ENCODE results near the gene SFTPB.
A peak's percentile ranks its signal among the peaks of the same experiment; 100 is the strongest.
"Not testable (repeated sequence)": the region's sequence is repeated elsewhere in the genome, so short reads cannot be mapped to it uniquely, and the experiment has no call there.

Gene SFTPB

DNA sequence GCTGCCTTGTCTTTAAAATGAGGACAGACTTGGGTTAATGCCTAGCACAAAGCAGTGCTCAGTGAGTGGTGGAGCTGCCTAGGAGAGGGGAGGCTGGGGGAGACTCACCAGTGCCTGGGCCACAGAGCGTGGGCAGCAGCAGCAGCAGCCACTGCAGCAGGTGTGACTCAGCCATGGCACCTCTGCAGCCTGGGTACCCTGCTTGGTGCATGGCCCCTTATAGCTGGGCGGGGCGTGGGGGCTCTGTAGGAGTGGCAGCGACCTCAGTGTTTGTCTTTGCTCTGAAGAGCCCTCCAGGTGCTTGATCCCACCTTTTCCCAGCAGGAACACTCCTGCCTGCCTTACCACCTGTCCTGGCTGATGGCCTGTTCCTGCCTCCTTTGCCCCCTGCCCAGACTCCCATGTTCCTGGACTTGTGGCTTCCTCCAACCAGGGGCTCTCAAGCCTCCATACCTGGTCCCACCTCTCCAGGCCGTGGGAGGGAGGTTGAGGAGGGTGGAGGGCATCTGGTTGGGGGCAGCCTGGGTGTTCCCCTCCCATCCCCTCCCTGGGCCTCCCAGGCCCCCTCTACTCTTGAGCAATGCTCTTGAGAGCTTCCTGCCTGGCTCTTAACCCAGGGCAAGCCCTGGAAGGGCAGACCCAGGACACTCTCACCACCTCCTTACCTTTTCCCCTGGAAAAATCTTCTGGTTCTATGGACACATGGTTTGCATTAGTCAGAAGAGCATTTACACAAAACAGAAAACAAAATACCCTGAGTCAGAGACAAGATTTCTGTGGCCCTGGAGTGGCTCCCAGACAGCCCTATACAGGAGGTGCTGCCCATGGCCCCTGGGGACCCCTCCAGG is at the start of gene SFTPB:
TSS of gene SFTPB (minus strand) at position 191 of the 848 bp plus-strand sequence. CDS start at position 175, 16 bp downstream.
- DNase-seq (ENCODE audit: low read depth in 2 of 2): no peak

DNA sequence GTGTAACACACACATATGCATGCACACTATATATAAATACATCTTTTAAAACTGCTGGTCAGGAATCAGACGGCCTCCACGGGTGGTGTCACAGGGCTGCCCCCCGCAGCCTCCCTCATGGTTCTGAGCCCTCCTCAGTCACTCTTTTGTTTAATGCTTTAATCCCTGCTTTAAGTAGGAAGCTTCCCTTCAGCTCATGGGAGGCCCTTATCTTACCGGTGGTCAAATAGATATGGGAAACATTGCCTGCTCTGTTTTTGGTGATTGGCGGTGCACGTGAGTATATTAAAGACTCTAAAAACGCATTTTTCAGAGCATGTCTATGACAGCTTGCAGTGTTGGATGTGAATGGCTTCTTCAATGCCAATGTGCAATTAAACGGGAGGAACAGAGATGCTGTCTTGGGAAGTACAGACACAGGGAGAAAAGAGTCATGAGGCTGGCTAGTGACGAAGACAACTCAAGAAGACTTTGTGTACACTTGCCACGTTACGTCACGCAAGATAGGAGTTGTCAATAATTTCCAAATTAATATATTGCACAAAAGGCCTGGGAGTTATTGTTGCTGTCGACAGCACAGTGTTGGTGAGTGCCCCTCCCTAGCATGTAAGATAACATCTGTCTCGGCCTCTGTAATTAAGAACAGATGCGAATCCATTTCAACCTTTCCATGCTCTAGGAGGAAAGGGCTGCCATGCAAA is 49.5 kb upstream of the SFTPB start:
- no peak for DNase-seq (ENCODE audit: low read depth in 2 of 2)

DNA sequence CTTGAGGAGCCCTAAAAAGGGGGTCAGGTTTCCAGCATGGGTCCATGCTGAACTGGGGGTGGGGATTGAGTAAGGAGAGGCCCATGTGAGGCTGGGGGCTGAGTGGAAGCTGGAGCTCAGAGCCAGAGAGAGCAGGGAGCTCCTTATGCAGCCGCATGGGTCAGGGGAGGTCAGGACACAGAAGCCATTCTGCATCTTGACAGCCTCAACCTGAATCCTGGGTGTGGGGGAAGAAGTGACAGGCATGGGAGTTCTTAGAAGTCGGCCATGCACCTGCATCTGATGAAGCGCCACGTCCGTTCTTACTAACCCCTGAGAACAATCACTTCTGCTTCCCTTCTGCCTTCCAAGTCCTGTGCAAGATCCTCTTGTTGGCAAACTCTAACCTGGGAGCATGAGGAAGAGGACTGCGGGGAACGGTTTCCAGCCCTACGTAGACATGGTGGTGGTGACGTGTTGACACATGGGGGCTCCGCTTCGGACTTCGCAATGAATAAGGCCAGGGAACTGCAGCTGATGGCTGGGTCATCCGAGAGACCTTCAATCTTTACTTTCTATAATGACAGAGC is 48.4 kb upstream of the SFTPB start:
- DNase-seq (ENCODE audit: low read depth in 2 of 2): no peak

DNA sequence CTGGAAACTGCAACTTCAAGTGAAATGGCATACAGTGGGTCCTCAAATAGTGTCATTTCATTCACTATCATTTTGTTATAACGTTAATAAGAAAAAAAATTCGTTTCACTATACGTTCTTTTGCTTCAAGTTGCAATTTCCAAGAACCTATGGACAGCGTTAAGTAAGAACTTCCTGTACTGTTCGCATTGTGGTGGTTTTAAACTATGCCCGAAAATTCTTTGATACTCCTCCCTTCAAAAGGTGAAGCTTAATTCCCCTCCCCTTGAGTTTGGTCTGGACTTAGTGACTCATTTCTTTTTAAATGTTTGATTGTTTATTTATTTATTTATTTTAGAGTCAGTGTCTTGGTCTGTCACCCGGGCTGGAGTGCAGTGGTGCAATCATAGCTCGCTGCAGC is 46.8 kb upstream of the SFTPB start:
- no peak for DNase-seq (ENCODE audit: low read depth in 2 of 2)

DNA sequence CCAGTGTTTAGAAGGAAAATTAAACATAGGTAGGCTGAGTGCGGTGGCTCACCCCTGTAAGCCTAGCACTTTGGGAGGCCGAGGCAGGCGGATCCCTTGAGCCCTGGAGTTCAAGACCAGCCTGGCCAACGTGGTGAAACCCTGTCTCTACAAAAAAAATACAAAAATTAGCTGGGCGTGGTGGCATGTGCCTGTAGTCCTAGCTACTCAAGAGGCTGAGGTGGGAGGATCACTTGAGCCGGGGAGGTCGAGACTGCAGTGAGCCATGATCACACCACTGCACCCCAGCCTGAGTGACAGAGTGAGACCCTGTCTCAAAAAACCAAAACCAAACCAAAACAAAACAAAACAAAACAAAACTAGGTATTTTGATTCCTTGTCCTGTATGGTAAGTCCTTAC is 46.4 kb upstream of the SFTPB start:
- not testable (repeated sequence) for DNase-seq (ENCODE audit: low read depth in 2 of 2)

DNA sequence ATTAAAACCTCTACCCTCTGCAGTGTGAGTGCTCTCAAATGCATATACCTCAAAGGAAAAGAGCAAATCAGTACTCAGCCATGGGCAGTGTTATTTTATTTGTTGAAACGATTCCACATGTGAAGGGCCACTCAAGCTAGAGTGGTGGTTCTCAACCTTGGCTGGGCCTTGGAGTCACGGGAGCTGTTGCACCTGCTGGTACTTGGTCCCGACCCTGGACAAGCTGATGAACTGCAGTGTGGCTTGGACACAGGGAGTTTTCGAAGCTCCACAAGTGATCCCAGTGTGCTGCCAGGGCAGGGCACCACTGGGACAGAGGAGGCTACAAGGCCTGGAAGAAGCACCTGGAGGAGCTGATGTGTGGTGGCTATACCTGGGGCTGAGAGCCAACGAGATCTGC is 45.8 kb upstream of the SFTPB start:
- no peak for DNase-seq (ENCODE audit: low read depth in 2 of 2)

DNA sequence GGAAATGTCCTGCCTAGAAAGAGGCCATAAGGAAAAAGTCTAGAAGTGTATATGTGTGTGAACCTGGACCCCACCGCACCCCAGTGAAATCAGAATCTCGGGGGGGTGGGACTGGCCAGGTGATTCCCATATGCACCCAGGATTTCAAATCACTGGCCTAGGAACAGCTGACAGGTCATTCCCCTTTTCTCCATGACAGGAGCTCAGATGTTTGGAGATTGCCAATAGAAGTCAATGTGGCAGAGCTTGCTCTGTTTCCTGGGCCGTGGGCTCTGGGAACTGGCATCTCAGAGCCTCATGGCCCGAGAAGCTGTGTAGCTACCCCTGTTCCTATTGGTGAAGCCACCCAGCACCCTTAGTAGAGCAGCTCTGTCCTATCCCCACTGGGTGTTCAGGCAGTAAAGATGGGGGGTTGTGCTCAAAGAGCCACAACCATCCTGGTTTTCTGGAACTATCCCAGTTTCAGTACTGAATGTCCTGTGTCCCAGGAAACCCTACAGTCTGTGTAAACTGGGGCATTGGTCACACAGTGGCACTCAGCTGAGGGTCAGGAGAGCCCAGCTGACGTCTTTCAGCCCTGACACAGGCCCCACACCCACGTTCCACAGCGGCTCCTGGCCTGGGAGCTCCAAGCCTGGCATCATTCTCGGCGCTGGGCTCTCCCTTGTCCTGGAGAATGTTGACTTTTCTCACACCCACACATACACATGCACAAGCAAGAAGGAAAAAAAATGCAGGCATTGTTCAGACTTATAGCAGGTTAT is 45.0 kb upstream of the SFTPB start:
- DNase-seq (ENCODE audit: low read depth in 2 of 2): no peak

DNA sequence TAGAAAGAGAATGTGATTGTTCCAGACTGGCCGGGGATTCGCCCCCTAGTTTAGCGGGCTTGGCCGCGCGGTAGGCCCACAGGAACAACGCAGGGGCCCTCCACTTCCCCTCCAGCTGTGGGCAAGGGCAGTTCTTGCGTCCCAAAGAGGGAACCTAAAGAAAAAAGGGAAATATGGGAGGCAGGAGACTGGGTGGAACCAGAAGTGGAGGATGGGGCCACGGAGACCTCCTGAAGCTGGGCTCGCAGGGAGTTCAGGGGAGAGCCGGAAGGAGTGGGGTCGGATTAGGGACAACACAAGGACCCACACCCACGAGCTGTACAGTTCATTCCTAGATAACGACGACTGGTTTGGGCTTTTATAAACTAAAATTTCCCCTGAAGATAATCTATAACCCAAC is 44.3 kb upstream of the SFTPB start:
- DNase-seq (ENCODE audit: low read depth in 2 of 2): no peak

DNA sequence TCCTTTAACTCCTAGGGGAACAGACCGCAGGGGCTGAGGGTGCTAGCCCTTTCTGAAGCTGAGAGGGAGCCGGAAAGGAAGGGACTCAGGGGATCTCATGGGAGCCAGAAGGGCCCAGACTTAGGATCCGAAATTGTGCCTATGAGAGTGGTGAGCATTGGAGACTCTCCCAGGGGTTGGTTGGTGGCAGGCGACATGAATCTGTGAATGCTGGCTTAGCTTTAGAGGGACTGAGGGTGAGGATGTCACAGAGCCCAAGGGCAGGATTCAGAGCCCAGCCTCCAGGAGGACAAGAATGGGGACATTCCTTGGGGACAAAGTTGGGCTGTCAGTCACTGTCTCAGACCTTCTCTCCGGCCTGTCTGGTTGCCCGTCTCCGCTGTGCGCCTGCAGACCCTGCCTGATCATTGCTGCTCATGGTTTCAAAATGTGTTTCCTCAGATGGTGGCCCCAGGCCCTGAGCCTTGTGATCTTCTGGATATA is 43.6 kb upstream of the SFTPB start:
- no peak for DNase-seq (ENCODE audit: low read depth in 2 of 2)

DNA sequence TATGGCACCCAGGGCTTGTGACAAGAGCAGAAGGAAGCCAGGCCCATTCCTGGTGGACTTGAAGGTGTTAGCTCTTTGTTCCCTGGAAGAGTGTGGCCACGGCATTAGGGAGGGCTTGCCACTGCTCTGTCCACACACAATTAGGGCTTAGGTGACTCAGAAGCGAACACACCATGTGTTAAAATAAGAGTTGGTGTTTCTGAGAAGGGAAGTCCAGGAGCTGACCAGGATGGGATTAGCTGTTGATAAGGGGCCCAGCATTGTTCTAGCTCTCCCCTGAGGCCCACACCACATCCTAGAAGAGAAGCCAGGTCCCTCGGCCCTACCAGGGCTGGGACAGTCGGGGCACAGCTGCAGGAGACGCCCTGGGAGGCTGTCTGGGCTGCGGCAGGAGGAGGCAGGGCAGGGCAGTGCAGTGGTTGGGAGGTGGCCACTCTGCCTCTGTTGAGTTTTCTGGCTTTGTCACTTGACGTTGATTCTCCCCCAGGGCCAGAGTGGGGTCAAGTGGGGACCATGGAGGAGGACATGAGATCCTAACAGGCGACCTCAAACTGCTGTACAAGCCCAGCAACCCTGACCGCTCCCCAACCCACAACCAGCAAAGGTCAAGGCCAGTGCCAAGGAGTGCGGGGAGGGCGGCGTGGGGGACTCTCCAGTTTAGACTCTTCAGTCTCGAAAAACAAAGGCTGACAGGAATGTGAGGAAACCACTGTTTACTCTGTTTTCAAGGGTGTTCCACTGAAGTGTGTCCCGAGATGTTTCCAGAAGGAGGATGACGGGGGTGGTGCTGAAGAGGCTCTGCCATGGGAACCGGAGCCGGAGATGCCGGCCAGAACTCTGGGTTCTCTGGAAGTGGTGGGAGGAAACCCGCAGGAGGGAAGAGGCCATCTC is 42.9 kb upstream of the SFTPB start:
- DNase-seq (ENCODE audit: low read depth in 2 of 2): no peak

DNA sequence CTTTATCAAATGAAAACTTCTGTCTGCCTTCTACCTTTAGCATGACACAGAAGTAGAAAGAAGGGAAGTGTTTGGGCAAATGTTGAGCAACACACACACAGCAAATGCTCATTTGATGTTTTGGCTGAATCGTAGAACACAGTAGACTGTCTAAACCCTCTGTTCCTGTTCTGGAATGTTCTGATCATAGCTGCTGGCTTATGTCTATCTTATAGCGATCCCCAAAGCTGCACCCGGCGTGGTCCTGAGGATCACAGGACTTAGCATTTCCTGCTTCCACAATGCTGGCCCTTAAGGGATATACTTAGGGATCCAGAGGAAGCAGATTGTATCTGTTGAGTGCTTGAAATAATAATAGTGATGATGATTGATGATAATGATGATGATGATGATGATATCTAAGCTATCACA is 41.4 kb upstream of the SFTPB start:
- DNase-seq (ENCODE audit: low read depth in 2 of 2): no peak

DNA sequence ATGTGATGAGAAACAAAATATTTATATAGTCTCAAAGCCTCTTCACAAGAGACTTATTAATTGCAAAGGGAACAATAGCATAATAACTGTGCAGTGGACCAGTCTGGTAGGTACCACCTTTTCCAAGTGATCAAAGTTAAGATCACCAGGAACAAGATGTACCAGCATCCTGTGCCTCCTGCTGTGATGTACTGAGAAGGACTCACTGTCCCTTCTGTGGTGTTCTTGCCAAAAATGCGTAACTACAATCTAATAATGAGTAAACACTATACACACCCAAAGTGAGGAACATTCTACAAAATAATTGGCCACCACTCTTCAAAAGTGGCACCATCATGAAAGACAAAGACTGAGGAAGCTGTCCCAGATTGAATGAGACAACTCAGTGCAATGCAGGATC is 40.6 kb upstream of the SFTPB start:
- DNase-seq (ENCODE audit: low read depth in 2 of 2): no peak

DNA sequence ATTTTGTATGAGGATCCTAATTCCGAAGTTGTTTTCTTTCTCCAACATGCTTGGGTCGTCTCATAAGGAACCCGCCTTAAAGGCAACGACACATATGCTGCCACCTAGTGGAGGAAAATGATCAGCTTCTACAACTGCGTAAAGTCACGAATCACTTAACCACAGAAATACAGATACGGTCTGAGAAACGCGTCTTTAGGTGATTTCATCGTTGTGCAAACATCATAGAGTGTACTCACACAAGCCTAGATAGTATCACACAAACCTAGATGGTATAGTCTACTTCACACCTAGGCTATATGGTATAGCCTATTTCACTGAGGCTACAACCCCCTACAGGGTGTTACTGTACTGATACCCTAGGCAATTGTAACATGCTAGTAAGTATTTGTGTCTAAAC is 39.3 kb upstream of the SFTPB start:
- DNase-seq (ENCODE audit: low read depth in 2 of 2): peak; percentile 25 to 27

DNA sequence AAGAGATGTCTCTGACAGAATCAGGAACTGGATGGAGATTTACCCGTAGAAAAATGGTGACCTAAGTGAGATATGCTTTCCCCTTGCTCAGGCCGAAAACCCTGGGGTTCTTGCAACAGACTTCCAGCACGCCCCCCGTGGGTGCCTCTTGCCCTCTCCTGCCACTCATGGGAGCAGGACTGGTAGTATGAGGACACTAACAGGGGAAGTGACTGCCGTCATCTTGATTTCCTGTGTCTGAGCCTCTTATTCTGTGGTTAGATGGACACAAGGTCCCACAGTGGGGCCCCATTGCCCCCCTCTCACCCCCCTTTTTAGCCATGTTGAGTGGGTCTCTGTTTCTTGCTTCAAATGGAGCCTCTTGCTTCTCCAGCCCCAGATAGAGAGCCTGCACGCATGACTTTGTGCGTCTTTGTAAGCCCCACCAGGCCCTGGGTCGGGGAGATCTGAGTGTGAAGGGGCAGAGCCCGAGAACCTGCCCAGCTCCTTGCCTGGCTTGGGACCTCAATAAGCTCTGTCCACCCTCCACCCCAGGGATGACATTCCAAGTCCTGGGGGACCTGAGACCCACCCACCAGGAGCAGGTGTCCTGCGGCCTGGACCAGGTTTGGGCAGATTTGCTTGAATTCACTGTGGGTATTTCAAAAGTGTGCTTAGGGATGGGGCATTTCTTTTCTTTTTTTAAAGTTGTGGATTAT is 38.7 kb upstream of the SFTPB start:
- no peak for DNase-seq (ENCODE audit: low read depth in 2 of 2)

DNA sequence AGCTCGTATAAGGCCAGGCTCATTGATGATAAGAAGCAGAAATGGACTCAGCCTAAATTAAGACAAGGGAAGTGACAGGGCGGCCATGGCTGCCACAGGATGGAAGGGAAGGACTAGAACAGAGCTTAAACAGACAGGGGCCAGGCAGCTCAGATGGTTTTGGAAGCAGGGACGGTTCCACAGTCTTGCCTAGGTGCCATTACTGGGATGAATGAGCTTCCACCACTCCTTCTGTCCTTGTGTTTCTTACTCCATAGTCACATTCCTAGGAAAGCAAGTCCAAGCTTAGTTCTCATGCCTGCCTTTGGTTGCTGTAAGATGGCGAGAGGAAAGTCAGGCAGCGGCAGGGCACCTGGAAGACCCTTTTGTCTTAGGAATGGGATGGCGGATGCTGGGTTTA is 38.1 kb upstream of the SFTPB start:
- no peak for DNase-seq (ENCODE audit: low read depth in 2 of 2)

DNA sequence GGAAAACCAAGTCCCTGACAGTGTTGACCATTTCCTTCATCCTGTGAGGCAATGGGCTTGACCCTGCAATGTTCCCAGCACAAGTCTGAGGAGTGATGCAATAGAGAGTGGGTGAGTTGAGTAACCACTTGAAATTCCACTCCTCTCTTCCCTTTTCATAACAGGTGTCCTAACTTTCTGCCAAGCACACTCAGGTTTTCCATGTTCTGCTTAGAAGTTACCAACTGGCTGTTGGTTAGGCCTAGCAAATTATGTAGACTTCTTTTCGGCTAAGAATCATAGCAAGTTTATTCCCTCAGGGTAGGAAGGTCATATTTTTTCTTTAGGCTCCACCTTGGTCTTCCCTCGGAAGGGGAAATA is 37.7 kb upstream of the SFTPB start:
- no peak for DNase-seq (ENCODE audit: low read depth in 2 of 2)

DNA sequence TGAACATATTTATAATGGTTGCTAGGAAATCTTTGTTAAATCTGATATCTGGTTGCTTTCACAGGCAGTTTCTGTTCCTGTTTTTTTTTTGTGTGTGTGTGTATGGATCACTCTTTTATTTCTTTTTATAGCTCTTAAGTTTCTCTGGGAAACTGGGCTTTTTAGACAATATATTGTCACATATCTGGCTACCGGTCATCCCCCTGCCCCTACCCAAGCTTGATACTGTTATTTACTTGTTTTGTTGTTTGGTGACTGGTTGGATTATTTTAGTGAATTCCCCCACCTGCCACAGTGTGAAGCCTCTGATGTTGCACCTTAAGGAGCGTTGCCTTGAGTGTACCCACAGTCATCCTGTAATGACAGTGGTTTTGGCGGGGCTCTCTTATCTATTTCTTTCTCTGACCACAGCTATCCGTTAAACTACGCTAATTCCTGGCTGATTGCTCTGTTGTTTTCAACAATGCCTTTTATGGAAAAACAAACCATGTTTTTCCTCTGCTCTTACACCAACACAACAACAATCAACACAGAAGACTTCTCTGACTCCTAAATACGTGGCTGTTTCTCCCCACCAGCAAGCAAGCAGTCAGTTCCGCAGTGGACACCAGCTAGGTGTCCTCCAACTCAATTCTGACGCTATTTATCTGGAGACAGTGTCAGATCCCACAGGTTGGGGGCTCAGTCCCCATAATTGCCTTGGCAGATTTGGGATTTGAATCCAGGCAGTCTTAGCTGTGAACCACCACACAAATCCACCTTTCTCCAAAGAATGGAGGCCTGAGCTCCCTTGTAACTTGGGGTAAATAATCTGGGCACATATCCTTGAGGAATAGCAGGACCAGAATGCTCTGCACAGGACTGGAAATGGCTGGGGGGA is 37.0 kb upstream of the SFTPB start:
- peak in 1 of 2 donors; percentile 20 for DNase-seq (ENCODE audit: low read depth in 2 of 2)

DNA sequence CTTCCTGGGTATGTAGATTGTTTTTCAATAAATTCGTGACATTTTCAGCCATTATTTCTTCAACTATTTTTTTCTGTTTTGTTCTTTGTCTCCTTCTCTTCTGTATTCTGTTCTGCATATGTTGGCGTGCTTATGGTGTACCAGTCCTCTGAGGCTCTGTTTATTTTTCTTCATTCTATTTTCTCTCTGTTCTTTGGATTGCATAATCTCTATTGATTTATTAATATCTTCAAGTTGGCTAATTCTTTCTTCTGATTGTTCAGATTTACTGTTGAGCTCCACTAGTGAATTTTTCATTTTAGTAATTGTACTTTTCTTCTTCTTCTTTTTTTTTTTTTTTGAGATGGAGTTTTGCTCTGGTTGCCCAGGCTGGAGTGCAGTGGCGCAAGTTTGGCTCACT is 36.0 kb upstream of the SFTPB start:
- no peak for DNase-seq (ENCODE audit: low read depth in 2 of 2)

DNA sequence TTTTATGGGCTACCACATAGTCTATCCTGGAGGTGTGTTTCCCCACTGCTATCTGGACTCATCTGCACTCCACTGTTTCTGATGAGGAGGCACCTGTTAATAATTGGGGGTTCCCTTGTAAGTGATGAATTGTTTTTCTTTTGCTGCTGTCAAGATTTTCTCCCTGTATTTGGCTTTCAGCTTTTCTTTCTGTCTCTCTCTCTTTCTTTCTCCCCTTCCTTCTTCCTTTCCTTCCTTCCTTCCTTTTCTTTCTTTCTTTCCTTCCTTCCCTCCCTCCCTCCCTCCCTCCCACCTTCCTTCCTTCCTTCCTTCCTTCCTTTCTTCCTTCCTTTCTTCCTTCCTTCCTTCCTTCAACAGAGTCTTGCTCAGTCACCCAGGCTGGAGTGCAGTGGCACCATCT is 35.3 kb upstream of the SFTPB start:
- DNase-seq (ENCODE audit: low read depth in 2 of 2): no peak
